Heart right ventricle (tissue), 16 donors: Measurements from ENCODE around the gene PPA2. TPM values are rescaled to one million over a fixed set of nuclear protein-coding genes. Genes with fewer than 3 reads are reported as not detected.

ENCODE experiments used
- ATAC-seq, 8 donors: fragments of 200-7000 bp; cut with Tn5 transposase; one replicate each; pipeline ENCODE4 v1.9.1; 2020; ENCODE audit warnings: mild to moderate bottlenecking in 8 of 8, moderate library complexity in 8 of 8, moderate number of reproducible peaks in 1 of 8
- DNase-seq, 2 donors: peaks; one replicate each; pipeline ENCODE4 v3.0.0-alpha.2; 2020
- H3K27ac ChIP-seq, 10 donors: fragments of 200-600 bp; sonication (generic) in 2 of 10; one replicate each; pipeline versions ENCODE4 v1.5.0 to v1.8.0; 2020 to 2022; ENCODE audit warnings: mild to moderate bottlenecking in 3 of 10
- H3K27me3 ChIP-seq, 7 donors: fragments of 200-600 bp; one replicate each; pipeline ENCODE4 v1.8.0; 2021 to 2022; ENCODE audit warnings: mild to moderate bottlenecking in 2 of 7
- H3K36me3 ChIP-seq, 9 donors: fragments of 200-600 bp; sonication (generic) in 1 of 9; one replicate each; pipeline versions ENCODE4 v1.5.0 to v1.8.0; 2020 to 2022; ENCODE audit warnings: mild to moderate bottlenecking in 2 of 9
- H3K4me1 ChIP-seq, 9 donors: fragments of 200-600 bp; sonication (generic) in 1 of 9; one replicate each; pipeline versions ENCODE4 v1.5.0 to v1.8.0; 2020 to 2022; ENCODE audit warnings: mild to moderate bottlenecking in 4 of 9
- H3K4me3 ChIP-seq, 10 donors: fragments of 200-600 bp; sonication (generic) in 2 of 10; one replicate each; pipeline versions ENCODE4 v1.5.0 to v1.8.0; 2020 to 2022; ENCODE audit warnings: mild to moderate bottlenecking in 7 of 10, moderate library complexity in 2 of 10
- H3K9me3 ChIP-seq, 11 donors: fragments of 200-600 bp in 10 of 11; sonication (generic) in 2 of 11; one replicate each; pipeline versions ENCODE4 v1.5.0 to v1.8.0; 2013 to 2022; ENCODE audit warnings: mild to moderate bottlenecking in 2 of 11, control low read depth in 1 of 11, moderate library complexity in 1 of 11
- WGBS, 2 donors: extraction: QIAGEN DNeasy Blood & Tissue Kit; methylation state at CpG; one replicate each; pipeline ENCODE4 v1.1.7; 2013; ENCODE audit warnings: inconsistent platforms in 1 of 2; 5-methylcytosine and 5-hydroxymethylcytosine counted together
- intact Hi-C, 10 donors: fragments of 100-400 bp; cut with DNase I; formaldehyde crosslinking; loops; one replicate each; pipeline versions ENCODE4 v1.11.1 to v1.14.2; 2022
- polyA plus RNA-seq, 2 donors: library from polyadenylated mRNA; stranded (reverse); fragments of 200-250 nt; gene quantifications; one replicate each; pipeline ENCODE4 v1.2.3, GENCODE V29; 2013
- total RNA-seq, 10 donors: library from RNA; stranded (reverse); fragmentation: NEBNext Ultra II Directional in 3 of 10; extraction: Animal tissue kit (Norgen Biotek cat#: 25700) in 3 of 10; gene quantifications; one replicate each; pipeline versions ENCODE4 v1.2.1 to v1.2.4, GENCODE V29; 2021 to 2023
- TF ChIP-seq, protein P1 (sequence below), 9 donors: fragments of 200-600 bp; sonication (generic) in 2 of 9; IDR thresholded peaks; one replicate each; pipeline versions ENCODE4 v1.5.0 to v1.8.0; 2021 to 2022; ENCODE audit warnings: antibody characterized with exemption in 9 of 9, mild to moderate bottlenecking in 5 of 9, moderate library complexity in 1 of 9
- donor health status: Arrhythmogenic right ventricular cardiomyopathy.
- donor health status: ischemic (EF 13 %, LVEDD 7.1; RV severe dilation, severe dysfunction).
- donor health status: healthy with polysubstance abuse.
- donor health status: DM: no; HTN: yes; CAD: no.
- donor health status: DM: no; HTN: no; CAD: no.
- donor health status: ischemic (EF 25% LVEDD 6.9; RV normal size, moderate dysfunction).
- donor health status: ischemic (EF 25% LVEDD 5.7; RV mildly dilated, moderate dysfunction).
- donor health status: healthy.
- donor health status: DM: yes; HTN: yes; CAD: no.
- donor health status: Ischemic cardiomyopathy.
- donor health status: ischemic (EF 35%, LVEDD 5.7; RV mildly dilated, moderate dysfunction).
- donor health status: nonischemic (EF 11% LVEDD 7.7; RV severe dilation, severe dysfunction).
- donor health status: DM: yes; HTN: yes; CAD: no.
- donor health status: PGD.
- donor health status: ischemic (EF 29% LVEDD 5.4; RV normal size, mild dysfunction).
- donor health status: nonischemic (EF 23%, LVEDD 6.1; RV moderate dilation, normal function).

The PPA2 gene
- total and polyA plus RNA-seq, 12 donors: 55.2 to 105 (median 91.6) TPM

DNA sequence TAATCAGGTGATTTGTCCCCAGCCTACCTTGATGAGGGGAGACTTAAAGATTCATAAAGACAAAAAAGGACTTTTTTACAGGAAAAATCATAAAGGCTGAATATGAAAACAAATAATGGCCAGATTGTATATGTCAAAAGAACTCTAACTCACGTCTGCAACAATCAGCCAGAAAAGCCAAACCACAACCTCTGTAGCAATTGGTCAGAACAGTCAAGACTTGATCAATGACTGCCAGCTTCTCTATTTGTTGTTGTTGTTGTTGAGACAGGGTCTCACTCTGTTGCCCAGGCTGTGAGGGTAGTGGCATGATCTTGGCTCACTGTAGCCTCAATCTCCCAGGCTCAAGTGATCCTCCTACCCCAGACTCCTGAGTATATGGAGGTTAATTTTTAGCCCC, 35.9 kb upstream of the PPA2 start:
- H3K4me1 ChIP-seq: no peaks in the 10 kb centered on the region
- intact Hi-C loops: no loop called here
- WGBS, 2 donors: 64 to 65% methylated on average over 1 of the region's 1 CpG
- H3K27ac ChIP-seq: no peak overlapping the region
- peaks cover 0 to 7% (median 0%) of the 10 kb centered on the region in 11 donors for H3K9me3 ChIP-seq
- ATAC-seq: no peak
- no peaks in the 10 kb centered on the region for H3K27me3 ChIP-seq
- no peaks in the 10 kb centered on the region for H3K36me3 ChIP-seq
- no peak overlapping the region for H3K4me3 ChIP-seq
- DNase-seq: no peak
- TF ChIP-seq, protein P1, sequence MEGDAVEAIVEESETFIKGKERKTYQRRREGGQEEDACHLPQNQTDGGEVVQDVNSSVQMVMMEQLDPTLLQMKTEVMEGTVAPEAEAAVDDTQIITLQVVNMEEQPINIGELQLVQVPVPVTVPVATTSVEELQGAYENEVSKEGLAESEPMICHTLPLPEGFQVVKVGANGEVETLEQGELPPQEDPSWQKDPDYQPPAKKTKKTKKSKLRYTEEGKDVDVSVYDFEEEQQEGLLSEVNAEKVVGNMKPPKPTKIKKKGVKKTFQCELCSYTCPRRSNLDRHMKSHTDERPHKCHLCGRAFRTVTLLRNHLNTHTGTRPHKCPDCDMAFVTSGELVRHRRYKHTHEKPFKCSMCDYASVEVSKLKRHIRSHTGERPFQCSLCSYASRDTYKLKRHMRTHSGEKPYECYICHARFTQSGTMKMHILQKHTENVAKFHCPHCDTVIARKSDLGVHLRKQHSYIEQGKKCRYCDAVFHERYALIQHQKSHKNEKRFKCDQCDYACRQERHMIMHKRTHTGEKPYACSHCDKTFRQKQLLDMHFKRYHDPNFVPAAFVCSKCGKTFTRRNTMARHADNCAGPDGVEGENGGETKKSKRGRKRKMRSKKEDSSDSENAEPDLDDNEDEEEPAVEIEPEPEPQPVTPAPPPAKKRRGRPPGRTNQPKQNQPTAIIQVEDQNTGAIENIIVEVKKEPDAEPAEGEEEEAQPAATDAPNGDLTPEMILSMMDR (IDR thresholded peaks at IDR 0.05): no peak

DNA sequence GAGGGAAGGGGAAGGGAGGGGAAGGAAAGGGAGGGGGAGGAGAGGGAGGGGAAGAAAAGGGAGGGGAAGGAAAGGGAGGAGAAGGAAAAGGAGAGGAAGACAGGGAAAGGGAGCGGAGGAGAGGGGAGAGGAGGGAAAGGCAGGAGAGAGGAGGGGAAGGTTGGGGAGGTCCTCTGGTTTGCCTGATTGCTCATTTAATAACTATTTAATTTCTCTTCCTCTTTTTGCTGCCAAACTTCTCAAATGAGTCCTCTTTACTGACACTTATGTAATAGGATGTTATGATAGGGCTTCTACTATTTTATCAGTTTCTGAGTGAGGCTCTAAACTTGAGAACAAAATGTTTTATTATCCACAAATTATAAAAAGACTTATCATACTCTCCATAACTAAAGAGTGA, 35.4 kb upstream of the PPA2 start:
- ATAC-seq (no peak), DNase-seq (no peak)
- Histone ChIP-seq H3K4me1 (no peaks in the 10 kb centered on the region), H3K27ac (no peak overlapping the region), H3K4me3 (no peak overlapping the region), H3K9me3 (peaks cover 0 to 7% (median 0%) of the 10 kb centered on the region in 11 donors), H3K27me3 (no peaks in the 10 kb centered on the region), H3K36me3 (no peaks in the 10 kb centered on the region)
- 44 to 45% methylated on average over 1 of the region's 1 CpG for WGBS, 2 donors
- intact Hi-C loops: no loop called here
- TF ChIP-seq, protein P1 (IDR thresholded peaks at IDR 0.05): no peak

DNA sequence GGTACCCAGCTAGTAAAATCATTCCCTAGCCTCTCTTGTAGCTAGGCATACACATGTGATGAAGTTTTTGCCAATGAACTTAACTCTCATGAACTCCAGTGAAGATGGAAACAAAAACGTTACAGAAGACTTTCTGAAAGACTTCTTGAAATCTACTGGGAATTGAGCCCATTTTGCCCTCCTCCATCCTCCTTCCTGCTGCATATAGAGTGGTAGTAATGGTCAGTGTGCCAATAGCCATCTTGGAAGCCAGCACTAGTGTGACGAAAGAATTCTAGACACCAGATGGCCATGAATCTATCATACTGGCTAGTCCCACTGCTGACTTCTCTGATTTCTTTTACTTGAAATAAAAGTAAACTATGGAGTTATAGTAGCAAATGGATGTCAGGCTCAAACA, 30.9 kb upstream of the PPA2 start:
- no peak overlapping the region for H3K4me3 ChIP-seq
- no peaks in the 10 kb centered on the region for H3K4me1 ChIP-seq
- DNase-seq (no peak), ATAC-seq (no peak)
- H3K36me3 ChIP-seq: no peaks in the 10 kb centered on the region
- intact Hi-C loops: no loop called here
- H3K27ac ChIP-seq: no peak overlapping the region
- no peaks in the 10 kb centered on the region for H3K9me3 ChIP-seq
- TF ChIP-seq, protein P1 (IDR thresholded peaks at IDR 0.05): no peak
- no peaks in the 10 kb centered on the region for H3K27me3 ChIP-seq
- WGBS, 2 donors: 38 to 45% methylated on average over 2 of the region's 2 CpGs

DNA sequence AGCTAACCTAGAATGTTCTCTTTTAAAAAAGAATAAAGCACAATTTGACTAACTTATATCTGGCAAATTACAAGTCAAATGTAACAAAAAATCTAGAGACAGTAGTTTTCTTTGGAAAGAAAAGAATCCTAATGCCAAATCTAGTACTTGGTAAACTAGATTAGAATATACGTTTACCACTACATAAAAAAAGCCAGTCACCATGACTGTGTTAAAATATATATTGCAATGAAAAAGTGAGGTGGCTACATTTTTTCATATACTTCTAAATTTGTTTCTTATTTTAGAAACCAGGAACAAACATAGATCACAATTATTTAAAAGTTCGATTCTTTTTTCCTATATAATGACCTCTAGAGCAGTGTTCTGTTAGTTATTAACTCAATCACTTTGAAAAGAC, 29.6 kb upstream of the PPA2 start:
- H3K4me3 ChIP-seq: no peak overlapping the region
- no peaks in the 10 kb centered on the region for H3K9me3 ChIP-seq
- DNase-seq (no peak), ATAC-seq (no peak)
- WGBS, 2 donors: 87 to 88% methylated on average over 2 of the region's 2 CpGs
- intact Hi-C loops: no loop called here
- H3K4me1 ChIP-seq: no peaks in the 10 kb centered on the region
- H3K27ac ChIP-seq: no peak overlapping the region
- no peaks in the 10 kb centered on the region for H3K27me3 ChIP-seq
- H3K36me3 ChIP-seq: no peaks in the 10 kb centered on the region
- TF ChIP-seq, protein P1 (IDR thresholded peaks at IDR 0.05): no peak
